Osteocyte (in vitro differentiated cells): Measurements from ENCODE around the gene GPR143. TPM values are rescaled to one million over a fixed set of nuclear protein-coding genes. Genes with fewer than 3 reads are reported as not detected.
"Not testable (repeated sequence)": the region's sequence is repeated elsewhere in the genome, so short reads cannot be mapped to it uniquely, and the experiment has no call there.

ENCODE experiments used
- DNase-seq: peaks from one replicate; pipeline ENCODE4 v3.0.0; 2021; ENCODE audit warnings: mixed read lengths; ENCODE audit not compliant: unreplicated experiment; ENCODE audit errors: extremely low spot score
- H3K27ac Mint-ChIP-seq: one replicate; pipeline ENCODE4 v1.8.0; 2021; ENCODE audit warnings: mild to moderate bottlenecking, mixed read lengths; ENCODE audit not compliant: unreplicated experiment
- H3K27me3 Mint-ChIP-seq: one replicate; pipeline ENCODE4 v1.8.0; 2021; ENCODE audit warnings: mixed read lengths; ENCODE audit not compliant: unreplicated experiment
- H3K36me3 Mint-ChIP-seq: one replicate; pipeline ENCODE4 v1.8.0; 2021; ENCODE audit warnings: mixed read lengths; ENCODE audit not compliant: unreplicated experiment
- H3K4me1 Mint-ChIP-seq: one replicate; pipeline ENCODE4 v1.8.0; 2021; ENCODE audit warnings: mixed read lengths; ENCODE audit not compliant: unreplicated experiment
- H3K4me3 Mint-ChIP-seq: one replicate; pipeline ENCODE4 v1.8.0; 2021; ENCODE audit warnings: mild to moderate bottlenecking, moderate library complexity, mixed read lengths; ENCODE audit not compliant: unreplicated experiment
- H3K9me3 Mint-ChIP-seq: one replicate; pipeline ENCODE4 v1.8.0; 2021; ENCODE audit warnings: mixed read lengths; ENCODE audit not compliant: unreplicated experiment
- total RNA-seq: library from RNA; stranded (reverse); gene quantifications from 2 replicates; pipeline ENCODE4 v1.2.1, GENCODE V29; 2021
- TF ChIP-seq, protein P1 (sequence below): fragments of 200-600 bp; sonication (generic); IDR thresholded peaks from 2 replicates; pipeline ENCODE4 v1.5.0; 2021; ENCODE audit warnings: antibody characterized with exemption, mild to moderate bottlenecking, moderate library complexity

GPR143 gene
- total RNA-seq, 1 donor from 2014 or later: 0.43 TPM

DNA sequence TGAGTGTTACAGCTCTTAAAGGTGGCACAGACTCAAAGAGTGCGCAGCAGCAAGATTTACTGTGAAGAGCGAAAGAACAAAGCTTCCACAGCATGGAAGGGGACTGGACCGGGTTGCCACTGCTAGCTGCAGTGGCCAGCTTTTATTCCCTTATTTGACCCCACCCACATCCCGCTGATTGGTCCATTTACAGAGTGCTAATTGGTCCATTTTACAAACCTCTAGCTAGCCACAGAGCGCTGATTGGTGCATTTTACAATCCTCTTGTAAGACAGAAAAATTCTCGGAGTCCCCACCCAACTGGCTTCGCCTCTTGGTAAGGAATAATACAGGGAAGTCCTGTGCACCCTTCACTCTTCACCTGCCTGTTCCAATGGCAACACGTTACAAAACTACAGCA, 18.7 kb upstream of the GPR143 start:
- H3K4me1 Mint-ChIP-seq: peaks cover 16% of the 10 kb centered on the region
- TF ChIP-seq, protein P1, sequence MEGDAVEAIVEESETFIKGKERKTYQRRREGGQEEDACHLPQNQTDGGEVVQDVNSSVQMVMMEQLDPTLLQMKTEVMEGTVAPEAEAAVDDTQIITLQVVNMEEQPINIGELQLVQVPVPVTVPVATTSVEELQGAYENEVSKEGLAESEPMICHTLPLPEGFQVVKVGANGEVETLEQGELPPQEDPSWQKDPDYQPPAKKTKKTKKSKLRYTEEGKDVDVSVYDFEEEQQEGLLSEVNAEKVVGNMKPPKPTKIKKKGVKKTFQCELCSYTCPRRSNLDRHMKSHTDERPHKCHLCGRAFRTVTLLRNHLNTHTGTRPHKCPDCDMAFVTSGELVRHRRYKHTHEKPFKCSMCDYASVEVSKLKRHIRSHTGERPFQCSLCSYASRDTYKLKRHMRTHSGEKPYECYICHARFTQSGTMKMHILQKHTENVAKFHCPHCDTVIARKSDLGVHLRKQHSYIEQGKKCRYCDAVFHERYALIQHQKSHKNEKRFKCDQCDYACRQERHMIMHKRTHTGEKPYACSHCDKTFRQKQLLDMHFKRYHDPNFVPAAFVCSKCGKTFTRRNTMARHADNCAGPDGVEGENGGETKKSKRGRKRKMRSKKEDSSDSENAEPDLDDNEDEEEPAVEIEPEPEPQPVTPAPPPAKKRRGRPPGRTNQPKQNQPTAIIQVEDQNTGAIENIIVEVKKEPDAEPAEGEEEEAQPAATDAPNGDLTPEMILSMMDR: no peak
- no peak for DNase-seq
- no peaks in the 10 kb centered on the region for H3K36me3 Mint-ChIP-seq
- H3K27ac Mint-ChIP-seq: no peak overlapping the region
- H3K9me3 Mint-ChIP-seq: no peaks in the 10 kb centered on the region
- H3K27me3 Mint-ChIP-seq: no peaks in the 10 kb centered on the region
- H3K4me3 Mint-ChIP-seq: no peak overlapping the region

DNA sequence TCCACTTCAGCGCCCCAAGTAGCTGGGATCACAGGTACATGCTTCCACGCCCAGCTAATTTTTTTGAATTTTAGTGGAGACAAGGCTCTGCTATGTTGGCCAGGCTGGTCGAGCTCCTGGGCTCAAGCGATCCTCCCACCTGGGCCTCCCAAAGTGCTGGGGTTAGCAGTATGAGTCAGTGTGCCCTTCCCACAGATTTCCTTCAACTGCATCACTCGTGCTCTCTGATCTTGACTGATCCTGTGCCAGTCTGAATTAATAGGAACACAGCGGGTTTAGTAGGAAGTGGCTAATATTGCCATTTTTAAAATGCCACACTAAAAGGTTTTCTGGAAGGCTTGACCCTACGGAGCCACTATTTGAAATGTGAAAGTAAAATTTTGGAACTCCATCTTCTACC, 16.3 kb upstream of the GPR143 start:
- Mint-ChIP-seq H3K4me1 (peaks cover 1% of the 10 kb centered on the region), H3K27ac (no peak overlapping the region), H3K4me3 (no peak overlapping the region), H3K9me3 (no peaks in the 10 kb centered on the region), H3K36me3 (no peaks in the 10 kb centered on the region), H3K27me3 (no peaks in the 10 kb centered on the region)
- TF ChIP-seq, protein P1: no peak
- no peak for DNase-seq

DNA sequence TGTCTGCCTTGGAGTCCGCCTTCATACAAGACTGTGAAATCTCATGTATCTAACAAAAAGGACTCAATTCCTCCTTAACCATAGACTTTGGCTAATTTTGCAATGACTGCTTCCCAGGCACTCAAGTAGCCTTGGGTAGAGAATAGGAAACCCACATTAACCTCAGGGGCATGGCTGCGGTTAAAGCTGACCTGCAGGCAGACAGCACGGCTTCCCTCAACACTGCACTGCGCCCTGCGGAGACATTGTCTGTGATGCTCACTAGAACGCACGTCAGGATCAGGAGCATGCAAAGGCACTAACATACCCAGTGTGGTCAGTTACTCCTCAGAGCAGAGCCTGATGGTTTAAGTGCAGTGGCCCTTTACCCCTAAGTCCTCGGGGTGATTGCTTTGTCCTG, 10.3 kb upstream of the GPR143 start:
- Mint-ChIP-seq H3K4me1 (peaks cover 1% of the 10 kb centered on the region), H3K27ac (no peak overlapping the region), H3K4me3 (no peak overlapping the region), H3K36me3 (no peaks in the 10 kb centered on the region), H3K9me3 (no peaks in the 10 kb centered on the region), H3K27me3 (no peaks in the 10 kb centered on the region)
- TF ChIP-seq, protein P1: no peak
- no peak for DNase-seq

DNA sequence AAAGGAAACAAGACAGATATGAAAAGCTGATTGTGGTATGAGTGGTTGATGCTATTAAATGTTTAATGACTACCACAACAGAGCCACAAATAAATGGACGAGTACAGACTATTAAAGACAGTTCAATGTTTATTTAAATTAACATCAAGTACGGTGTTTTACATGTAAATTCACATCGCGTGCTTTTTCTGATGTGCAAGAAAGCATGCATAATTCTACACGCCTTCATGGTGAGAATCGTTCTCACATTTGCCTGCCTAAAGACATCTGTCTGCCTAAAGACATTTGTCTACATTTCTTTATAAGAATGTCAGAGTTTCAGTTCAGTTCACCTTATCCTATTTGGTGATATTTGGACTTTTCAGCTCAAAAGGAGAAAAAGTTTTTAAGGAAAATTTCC, 7.3 kb upstream of the GPR143 start:
- no peak overlapping the region for H3K4me3 Mint-ChIP-seq
- H3K4me1 Mint-ChIP-seq: no peaks in the 10 kb centered on the region
- TF ChIP-seq, protein P1: no peak
- H3K36me3 Mint-ChIP-seq: no peaks in the 10 kb centered on the region
- no peak overlapping the region for H3K27ac Mint-ChIP-seq
- H3K9me3 Mint-ChIP-seq: no peaks in the 10 kb centered on the region
- DNase-seq: no peak
- no peaks in the 10 kb centered on the region for H3K27me3 Mint-ChIP-seq

DNA sequence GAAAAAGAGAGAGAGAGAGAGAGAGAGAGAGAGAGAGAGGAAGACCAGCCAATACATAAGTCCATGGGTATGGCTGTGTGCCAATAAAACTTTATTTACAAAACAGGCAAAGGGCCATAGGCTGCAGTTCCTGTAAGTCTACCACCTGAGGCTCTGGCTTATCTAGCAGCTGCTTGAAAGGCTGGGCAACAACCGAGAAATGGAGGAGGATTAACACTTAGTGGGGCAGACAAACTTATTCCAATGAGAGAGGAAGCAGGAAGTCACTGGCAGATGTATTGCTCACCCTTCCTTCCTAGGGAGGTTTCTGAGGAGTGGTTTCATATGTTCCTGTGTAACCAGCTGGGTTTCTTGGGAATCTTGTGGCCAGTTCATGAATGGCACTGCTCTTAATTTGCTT, 4.7 kb upstream of the GPR143 start:
- Mint-ChIP-seq H3K27me3 (peaks cover 2% of the 10 kb centered on the region), H3K27ac (no peak overlapping the region), H3K4me1 (no peaks in the 10 kb centered on the region), H3K36me3 (no peaks in the 10 kb centered on the region), H3K4me3 (no peak overlapping the region), H3K9me3 (no peaks in the 10 kb centered on the region)
- DNase-seq: no peak
- TF ChIP-seq, protein P1: no peak

DNA sequence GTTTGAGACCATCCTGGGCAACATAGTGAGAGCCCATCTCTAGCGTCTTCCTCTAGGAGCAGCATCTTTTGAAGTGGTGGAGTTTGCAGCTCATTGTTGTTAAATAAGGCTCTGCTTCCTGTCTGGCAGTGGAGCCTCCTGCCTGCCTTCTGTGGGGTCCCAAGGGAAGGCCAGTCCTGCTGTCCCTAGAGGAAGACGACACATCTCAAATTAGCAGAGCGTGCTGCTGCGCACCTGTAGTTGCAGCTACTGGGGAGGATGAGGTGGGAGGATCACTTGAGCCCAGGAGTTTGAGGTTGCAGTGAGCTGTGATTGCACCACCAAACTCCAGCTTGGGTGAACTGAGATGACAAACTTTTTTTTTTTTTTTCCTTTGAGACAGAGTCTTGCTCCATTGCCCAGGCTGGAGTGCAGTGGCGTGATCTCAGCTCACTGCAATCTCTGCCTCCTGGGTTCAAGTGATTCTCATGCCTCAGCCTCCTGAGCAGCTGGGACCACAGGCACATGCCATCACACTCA, 2.7 kb upstream of the GPR143 start:
- not testable (repeated sequence) for H3K36me3 Mint-ChIP-seq, H3K4me1 Mint-ChIP-seq, DNase-seq, H3K27me3 Mint-ChIP-seq, H3K9me3 Mint-ChIP-seq, H3K27ac Mint-ChIP-seq, H3K4me3 Mint-ChIP-seq
